NCI-H345 (cell line): ENCODE measurements around the gene MALRD1.

ENCODE experiments used
- DNase-seq: peaks from one replicate; lab custom pipeline; 2025; lab: John Stamatoyannopoulos, UW

The MALRD1 gene

DNA sequence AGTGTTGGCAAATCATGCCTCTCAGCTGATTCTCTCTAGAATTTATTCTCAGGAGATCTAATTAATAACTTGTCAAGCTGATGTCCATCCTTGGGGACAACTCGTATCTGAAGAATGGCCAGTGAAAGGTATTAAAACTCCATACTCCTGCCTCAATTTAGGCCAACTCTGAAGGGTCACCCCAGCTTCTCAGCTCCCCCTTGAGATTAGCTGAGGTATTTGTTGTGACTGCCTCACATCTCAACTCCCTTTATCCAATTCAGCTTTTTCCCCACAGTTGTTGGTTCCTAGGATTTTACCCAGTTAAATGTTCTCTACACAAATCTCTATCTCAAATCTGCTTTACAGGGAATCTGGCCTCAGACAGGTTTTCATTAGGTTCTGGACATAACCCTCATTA lies 182.4 kb downstream of the MALRD1 start:
- DNase-seq: no peak

DNA sequence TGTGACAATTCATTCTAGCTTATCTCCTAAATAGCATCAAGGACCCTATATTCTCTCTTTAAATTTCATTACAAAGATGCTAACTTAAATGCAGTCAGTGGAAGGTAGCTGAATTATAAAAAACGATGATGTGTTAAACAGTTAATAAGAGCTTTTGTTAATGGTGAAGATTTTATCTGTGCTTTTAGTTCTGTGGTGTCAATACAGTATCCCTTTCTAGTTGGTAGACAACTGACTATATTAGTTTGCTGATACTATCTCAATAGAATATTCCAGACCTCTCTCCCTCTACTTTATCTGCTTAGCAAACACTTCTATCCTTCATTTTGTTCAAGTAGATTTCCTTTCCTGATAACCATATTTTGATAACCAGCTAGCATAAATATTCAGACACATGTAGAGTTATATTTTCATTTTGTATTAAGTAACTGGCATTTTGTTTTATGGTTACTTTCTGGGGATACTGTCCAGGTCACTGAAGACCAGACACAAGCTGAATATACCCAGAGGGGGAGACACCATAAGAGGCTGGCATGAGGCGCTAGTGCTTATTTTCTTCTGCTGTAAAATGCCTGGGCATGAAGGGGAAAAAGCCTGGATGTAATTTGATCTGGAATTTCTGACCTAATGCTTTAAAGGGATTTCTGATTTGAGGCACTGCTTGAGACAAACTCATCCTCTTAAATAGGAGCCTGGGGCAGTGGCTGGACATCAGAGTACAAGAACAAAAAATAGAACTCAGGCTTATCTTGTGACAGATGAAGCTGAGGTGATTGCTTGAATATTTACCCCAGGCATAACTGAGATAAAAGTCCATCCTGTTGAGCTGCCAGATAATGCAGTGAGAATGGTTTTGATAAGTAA lies 197.5 kb downstream of the MALRD1 start:
- no peak for DNase-seq

DNA sequence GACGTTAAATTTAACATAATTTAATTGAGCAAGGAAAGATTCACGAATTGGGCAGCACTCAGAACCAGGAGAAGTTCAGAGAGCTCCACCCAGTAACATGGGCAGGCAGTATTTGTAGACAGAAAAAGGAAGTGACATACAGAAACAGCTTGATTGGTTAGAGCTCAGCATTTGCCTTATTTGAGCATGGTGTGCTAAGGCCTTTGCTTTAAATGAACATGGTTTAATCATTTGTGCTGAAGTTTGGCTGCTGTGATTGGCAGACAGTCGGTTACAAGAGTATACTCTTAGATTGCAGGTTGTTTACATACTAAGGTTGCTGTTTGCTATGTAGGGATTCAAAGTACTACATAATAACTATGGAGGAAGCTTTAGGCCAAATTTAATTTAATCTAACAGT lies 199.2 kb downstream of the MALRD1 start:
- DNase-seq: no peak

DNA sequence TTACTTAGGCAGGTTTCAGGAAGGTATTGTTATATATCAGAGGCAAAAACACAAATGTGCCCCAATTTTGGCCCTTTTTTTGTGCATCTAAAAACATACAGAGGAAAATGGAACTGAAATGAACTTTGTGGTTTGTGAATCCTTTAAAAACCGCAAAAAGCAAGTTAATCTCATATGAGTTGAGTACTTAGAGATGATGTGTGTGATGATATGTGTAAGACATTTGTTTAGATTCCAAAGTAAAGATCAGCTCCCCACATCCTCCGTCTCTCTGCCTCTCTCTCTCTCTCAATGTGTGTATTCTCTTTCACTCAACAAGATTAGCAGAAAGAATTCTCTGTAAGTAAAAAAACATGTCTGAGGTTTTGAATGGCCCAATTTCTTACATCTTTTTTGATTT lies 201.9 kb downstream of the MALRD1 start:
- no peak for DNase-seq

DNA sequence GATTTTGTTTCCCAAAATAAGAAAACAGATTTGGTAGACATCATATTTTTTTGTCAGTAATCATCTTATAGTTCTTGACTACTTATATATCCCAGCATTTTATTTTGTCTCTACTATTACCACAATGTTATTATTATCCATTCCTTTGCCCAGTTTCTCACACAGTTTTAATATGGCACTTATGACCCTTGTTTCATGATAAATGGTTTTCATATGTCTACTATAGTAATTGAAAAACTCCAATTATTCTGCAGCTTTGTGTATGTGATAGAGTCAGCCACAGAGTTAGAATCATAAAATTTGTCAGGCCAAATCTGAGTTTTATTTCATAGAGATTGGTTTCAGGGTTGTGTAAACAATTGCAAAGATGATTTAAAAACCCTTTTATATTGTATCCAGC lies 203.9 kb downstream of the MALRD1 start:
- no peak for DNase-seq

DNA sequence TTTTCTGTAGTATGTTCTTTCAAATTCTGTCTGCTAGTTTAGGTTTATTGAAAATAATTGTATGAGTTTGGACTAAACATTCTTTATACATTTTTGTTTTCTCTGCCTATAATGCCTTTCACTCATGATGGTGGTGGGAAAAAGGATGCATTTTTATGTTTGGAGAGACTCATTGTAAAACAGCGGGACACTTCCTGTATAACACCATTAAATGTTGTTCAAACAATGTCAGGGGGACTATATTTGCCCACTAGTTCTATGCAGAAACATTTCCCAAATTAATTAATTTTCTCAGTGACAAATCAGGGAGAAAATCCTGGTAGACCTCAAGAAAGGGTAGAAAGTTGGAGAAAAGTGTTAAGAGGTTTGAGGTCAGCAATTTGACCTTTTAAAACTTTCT lies 207.7 kb downstream of the MALRD1 start:
- no peak for DNase-seq

DNA sequence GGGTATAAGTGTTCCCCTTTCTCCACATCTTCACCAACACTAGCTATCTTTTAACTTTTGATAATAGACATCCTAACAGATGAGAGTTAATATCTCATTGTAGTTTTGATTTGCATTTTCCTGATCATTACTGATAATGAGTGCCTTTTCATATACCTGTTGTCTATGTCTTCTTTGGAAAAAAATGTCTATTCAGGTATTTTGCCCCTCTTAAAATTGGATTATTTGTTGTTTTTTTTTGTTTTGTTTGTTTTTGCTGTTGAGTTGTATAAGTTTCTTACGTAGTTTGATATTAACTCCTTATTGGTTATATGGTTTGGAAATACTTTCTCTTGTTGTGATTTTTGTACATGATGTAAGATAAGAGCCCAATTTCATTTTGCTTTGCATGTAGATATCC lies 214.7 kb downstream of the MALRD1 start:
- DNase-seq: no peak

DNA sequence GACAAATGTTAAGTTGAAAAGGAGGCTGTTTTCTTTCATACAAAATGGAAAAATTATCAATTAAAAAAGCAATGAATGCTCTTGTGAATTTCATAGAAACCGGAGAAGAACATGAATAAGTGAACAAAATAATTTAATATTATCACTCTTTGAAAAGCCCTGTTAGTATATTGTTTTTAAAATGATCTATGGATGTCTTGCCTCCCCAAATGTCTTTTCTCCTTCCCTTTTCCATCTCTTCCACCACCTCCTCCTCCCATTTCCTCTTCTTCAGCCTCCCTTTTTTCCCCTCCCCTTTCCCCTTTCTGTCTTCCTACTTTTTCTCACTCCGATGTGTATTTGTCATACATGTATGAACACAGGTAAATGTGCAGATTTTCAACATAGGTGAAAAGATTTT lies 234.7 kb downstream of the MALRD1 start:
- no peak for DNase-seq

DNA sequence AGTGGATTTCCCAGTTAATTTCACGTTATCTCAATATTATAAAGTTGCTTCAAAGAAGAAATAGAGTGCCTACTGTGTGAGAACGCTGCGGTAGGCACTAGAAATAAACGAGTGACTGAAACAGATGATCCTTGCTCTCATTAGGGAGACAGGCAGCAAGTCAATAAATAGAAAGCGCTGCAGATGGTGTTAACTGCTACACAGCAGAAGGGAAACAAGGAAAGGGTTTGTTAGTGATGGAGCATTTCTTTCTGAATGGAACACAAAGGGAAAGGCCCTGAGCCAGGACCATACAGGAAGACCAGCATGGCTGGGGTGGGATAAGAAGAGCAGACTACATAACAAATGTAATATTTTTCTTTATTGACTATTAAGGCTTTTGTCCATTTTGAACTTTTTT lies 235.2 kb downstream of the MALRD1 start:
- DNase-seq: no peak

DNA sequence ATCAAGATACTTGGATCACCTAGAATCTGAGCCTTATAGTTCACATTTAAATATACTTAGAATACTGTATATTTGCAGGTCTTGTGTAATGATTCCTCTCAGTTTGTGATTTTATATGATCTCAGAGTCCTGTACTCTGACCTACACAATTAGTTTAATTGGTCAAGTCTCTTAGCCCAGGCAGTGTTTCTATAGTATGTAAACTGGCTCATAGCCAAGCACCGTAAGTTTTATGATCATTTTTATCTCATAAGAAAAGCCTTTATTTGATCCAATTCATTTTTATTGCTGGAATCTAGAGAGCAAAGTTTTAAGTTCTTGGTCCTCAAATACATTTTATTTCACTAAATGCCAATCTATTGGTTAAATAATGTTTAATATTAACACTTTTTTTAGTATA lies 242.2 kb downstream of the MALRD1 start:
- no peak for DNase-seq

DNA sequence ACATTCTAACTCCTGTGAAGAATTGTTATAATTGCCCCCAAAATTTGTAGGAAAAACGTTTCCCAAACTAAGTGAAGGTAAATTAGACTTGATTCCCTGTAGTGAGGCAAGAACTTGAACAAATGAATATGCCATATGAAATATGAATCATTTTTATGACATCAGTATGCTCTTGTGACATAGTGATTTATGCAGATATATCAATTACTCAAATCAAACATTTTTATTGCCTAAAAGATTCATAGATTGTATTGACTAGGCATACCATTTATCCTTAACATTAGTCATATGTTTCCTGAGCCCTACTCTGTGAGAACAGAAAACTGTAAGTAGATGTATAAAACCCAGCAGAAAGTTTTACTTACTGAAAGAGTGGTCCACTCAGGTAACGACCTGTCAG lies 245.6 kb downstream of the MALRD1 start:
- no peak for DNase-seq

DNA sequence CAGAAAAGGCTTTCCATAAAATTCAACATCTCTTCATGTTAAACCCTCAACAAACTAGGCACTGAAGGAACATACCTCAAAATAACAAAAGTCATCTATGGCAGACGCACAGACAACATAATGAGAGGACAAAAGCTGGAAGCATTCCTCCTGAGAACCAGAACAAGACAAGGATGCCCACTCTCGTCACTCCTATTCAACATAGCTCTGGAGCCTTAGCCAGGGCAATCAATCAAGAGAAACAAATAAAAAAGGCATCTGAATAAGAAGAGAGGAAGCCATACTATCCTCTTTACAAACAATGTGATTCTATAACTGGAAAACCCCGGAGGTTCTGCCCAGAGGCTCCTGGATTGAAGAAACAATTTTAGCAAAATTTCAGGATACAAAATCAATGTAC lies 251.0 kb downstream of the MALRD1 start:
- DNase-seq: no peak

DNA sequence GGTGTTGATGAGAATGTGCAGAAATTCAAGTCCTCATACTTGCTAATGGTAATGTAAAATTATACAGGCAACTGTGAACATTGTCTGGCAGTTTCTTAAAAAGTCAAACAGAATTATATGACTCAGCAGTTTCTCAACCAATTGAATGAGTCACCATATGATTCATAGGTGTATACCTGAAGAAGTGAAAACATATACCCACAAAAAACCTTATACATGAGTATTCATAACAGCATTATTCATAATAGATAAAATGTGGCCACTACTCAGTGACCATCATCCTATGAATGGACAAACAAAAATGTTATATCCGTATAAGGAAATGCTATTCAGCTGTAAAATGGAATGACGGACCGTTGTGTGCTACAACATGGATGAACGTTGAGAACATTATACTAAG lies 253.5 kb downstream of the MALRD1 start:
- no peak for DNase-seq

DNA sequence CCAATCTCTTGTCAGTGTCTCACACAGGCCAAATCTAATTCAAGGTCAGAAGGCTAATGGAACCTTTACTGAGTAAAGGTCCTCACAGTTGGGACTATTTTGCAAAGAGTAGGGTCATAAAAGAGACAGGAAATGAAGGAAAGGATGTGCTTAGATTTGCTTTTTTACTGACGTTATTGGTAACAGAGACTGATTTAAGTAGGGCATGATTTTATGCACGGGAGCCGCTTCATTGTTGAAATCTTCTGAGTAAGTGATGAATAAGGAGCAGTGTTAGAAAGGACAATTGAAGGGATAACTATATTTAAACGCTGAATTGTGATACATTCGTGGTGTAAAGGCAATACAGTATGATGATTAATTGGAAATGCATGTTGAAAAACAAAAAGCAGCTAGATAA lies 261.5 kb downstream of the MALRD1 start:
- DNase-seq: no peak

DNA sequence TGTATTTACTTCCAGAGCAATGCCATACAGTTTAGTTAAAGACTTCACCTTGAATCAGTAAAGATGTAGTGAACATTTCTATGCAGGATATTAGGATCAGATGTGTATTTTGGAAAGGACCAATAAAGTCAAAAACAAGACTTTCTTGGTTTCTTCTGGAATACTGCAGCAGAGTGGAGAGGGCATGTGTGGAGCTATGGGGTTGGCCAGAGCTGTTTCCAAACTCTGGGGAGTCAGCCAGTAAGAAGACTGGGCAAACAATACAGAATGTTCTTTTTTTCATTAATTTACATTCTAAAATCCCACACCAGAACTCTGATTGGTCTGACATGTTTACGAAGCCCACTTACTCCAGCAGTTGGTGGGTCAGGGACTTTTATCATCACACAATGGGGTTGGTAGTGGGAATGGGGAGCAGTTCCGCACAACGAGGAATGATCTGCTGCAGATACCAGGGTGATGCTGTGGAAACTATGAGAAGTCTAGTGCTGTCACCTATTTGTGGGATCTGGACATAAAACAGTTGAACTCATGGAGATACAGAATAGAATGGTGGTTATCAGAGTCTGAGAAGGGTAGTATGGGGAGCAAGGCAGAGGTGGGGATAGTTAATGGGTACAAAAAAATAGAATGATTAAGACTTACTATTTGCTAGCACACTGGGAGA lies 267.7 kb downstream of the MALRD1 start:
- DNase-seq: no peak

DNA sequence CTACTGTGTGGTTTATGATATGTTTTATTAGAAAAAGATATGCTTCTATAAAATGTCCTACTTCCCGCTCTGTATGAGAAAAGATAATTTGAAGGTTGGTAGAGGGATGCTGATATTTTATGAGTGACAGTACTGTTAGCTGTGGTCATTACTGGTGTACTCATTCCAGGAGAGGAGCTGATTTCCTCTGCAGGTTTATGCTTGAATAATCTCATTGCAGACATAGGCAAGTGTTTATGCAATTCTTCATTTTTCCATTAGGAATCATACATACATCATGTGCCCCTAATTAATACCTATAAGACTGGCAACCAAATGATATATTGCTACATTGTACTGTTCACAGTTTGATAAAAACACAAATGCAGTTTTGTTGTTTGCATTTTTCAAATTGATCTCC lies 269.4 kb downstream of the MALRD1 start:
- no peak for DNase-seq

DNA sequence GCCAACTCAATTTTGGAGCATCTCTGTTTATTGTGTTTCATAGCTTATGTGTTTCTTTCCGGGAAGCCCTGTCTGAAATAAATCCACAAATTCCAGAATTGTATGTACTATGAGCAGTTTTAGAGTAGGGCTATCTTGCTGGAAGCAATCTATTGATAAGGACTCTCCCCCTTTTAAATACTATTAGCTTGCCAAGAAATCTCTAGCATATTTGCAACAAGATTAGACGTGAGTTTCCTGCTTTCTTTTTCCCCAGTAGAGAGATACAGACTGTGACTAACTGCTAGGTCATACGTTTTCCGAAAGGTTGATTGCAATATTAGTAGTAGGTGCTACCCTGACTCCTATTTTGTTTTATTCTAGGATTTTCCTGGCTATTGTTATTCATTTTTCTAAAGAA lies 277.0 kb downstream of the MALRD1 start:
- DNase-seq: no peak

DNA sequence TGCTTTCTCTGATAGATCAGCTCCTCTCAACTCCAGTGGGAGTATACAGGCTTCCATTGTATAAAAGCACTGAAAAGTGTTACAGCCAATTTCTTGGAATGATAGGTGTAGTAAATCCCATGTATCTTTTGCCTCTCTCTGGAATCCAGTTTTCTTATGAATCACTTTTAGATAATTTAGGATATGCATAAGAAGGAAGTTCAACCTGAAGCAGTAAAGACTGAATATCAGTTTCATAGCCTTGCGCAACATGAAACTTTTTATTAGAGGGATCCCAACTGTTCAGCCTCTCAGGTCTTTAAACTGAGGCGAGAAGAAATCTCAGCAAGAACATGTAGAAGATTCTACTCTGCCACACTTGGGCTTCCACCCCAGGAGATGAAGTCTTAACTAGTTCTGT lies 280.0 kb downstream of the MALRD1 start:
- DNase-seq: no peak

DNA sequence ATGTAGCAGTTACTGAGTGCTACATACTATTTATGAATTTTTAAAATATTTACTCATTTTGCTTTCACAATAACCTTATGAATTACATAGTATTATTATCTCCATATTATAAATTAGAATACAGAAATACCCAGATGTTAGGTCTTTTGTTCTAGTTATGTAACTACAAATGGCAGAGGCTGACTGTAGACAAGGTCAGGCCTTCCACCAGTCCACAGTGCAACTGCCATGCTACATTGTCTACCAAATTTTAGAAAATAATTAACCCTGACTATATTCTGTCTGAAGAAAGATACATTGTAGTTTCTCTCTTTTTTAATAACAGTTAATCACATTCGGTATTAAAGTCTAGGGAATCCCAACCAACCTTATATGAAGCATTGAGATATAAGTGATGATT lies 280.9 kb downstream of the MALRD1 start:
- DNase-seq: no peak

DNA sequence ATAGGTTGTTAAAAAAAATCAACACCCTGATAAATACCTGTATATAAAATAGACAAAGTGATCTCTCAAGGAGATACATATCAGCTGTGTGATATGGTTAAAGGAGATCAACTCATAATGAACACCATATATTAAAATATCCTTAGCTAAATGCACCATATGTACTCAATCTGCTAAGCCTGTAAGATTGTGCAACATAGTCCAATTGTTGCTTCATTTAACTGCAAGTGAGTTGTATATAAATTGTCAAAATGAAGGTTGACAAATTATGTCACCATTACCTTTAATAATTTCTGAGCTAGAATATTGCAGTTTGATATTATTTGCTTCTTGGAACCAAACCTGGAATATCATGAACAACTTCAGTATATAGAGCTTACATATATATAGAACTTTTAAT lies 283.7 kb downstream of the MALRD1 start:
- DNase-seq: no peak

DNA sequence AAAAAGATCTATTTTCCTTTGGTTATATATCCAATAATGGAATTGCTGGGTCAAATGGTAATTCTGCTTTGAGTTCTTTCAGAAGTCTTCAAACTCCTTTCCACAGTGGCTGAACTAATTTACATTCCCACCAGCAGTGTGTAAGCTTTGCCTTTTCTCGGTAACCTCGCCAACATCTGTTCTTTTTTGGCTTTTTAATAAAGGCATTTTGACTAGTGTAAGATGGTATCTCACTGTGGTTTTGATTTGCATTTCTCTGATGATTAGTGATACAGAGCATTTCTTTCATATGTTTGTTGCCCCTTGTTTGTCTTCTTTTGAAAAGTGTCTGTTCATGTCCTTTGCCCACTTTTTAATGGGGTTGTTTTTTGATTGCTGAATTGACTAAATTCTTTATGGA lies 285.0 kb downstream of the MALRD1 start:
- DNase-seq: no peak

DNA sequence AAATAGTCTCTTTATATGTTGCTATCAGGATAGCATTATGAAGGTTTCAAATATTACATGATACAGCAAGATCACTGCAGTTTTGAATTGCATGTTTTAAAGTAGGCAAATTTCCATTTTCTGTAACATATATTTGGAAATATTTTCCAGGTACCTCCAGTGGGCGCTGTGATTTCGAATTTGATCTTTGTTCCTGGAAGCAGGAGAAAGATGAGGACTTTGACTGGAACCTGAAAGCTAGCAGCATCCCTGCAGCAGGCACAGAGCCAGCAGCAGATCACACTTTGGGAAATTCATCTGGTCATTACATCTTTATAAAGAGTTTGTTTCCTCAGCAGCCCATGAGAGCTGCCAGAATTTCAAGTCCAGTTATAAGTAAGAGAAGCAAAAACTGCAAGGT lies 299.0 kb downstream of the MALRD1 start:
- no peak for DNase-seq

DNA sequence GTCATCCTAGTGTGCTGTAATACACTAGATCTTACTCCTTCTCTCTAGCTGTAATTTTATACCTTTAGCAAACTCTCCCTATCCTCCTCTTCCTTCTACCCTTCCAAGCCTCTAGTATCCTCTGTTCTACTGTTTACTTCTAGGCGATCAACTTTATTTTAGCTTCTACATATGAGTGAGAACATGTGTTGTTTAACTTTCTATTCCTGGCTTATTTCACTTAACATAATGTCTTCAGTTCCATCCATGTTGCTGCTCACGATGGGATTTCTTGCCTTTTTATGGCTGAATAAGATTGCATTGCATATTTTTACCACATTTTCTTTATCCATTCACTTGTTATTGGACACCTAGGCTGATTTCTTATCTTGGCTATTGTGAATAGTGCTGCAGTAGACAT lies 318.6 kb downstream of the MALRD1 start:
- no peak for DNase-seq

DNA sequence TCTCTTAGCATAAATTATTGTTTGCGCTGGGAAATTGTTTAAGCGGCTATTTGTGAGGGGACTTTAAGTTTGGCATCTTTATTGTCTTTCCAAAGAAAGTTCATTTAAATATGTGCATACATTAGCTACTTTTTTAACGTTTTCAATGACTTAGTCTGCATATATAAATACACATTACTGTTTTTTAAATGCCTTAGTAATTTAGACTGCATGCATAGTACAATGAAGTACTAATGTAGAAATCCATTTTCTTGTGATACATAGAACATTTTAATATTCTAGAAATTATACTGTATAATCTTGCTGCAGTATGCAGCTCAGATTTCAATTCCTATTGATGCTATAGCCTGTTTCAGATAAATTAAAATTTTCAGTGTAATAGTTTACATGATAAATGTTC lies 325.4 kb downstream of the MALRD1 start:
- DNase-seq: no peak
